AG04450 (cell line): Measurements from ENCODE around the gene PTCD1. TPM values are rescaled to one million over a fixed set of nuclear protein-coding genes. Genes with fewer than 3 reads are reported as not detected.

ENCODE experiments used
- CTCF ChIA-PET: fragments of 300-600, 350-600 bp; formaldehyde crosslinking; extraction: SDS; loops from one replicate; lab custom pipeline; 2022; ENCODE audit warnings: antibody characterized with exemption, inconsistent platforms; lab: Charles Lee
- POLR2A ChIA-PET: fragments of 350-600 bp; formaldehyde crosslinking; extraction: SDS; loops from one replicate; lab custom pipeline; 2021; ENCODE audit warnings: antibody characterized with exemption, inconsistent platforms; lab: Yijun Ruan, JAX
- DNase-seq: peaks from one replicate; pipeline ENCODE4 v3.0.0-alpha.2; 2011; ENCODE audit warnings: low read depth, low spot score
- H3K27ac ChIP-seq: one replicate; pipeline ENCODE4 v1.5.1; 2012; ENCODE audit warnings: low read depth, low read length, control low read depth
- H3K27me3 ChIP-seq: one replicate; pipeline ENCODE4 v1.6.0; 2012; ENCODE audit warnings: low read length; ENCODE audit not compliant: control insufficient read depth, insufficient read depth
- H3K4me3 ChIP-seq: 2 replicates; pipeline ENCODE4 v1.5.1; 2011; ENCODE audit warnings: mild to moderate bottlenecking, low read depth, low read length, control low read depth
- H3K9me3 ChIP-seq: 2 replicates; pipeline ENCODE4 v1.5.1; 2012; ENCODE audit warnings: low read length; ENCODE audit not compliant: control insufficient read depth, insufficient read depth
- polyA plus RNA-seq: library from polyadenylated mRNA; depleted of rRNA; stranded (reverse); fragments of >200 nt; gene quantifications from 2 replicates; pipeline ENCODE4 v1.2.3, GENCODE V29; 2011
- TF ChIP-seq, protein P1 (sequence below): IDR thresholded peaks from 2 replicates; pipeline ENCODE4 v1.5.1; 2011; ENCODE audit warnings: low read depth, low read length, control low read depth, inconsistent platforms

PTCD1 gene
- polyA plus RNA-seq, 1 experiment = 2.7 TPM

DNA sequence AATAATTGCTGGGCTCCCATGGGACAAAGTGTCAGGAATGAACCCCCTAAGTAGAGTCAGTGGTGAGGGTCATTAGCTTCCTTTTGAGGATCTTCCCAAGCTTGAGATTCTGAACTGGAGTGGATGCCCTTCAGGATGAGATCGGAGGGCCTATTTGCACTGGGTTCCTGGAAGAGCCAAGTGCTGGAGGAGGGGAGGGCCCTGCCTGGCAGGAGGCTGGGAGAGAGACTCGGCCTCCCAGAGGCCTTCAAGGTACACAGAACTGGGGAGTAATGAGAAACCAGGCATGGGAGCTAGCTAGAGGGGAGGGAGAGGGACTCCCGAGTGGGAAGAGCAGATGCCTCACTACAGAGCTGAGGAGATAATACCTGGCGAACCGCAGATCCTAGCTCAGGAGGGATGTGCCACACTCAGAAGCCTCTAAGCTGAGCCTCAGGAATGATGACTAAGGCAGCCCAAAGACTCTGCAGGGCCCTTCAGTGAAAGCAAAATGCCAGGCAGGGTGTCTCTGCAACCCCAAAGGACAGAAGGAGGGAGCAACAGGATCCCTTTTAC lies 39.6 kb downstream of the PTCD1 start:
- Histone ChIP-seq H3K27me3 (no peaks in the 10 kb centered on the region), H3K9me3 (no peaks in the 10 kb centered on the region), H3K27ac (no peak overlapping the region), H3K4me3 (no peak overlapping the region)
- TF ChIP-seq, protein P1, sequence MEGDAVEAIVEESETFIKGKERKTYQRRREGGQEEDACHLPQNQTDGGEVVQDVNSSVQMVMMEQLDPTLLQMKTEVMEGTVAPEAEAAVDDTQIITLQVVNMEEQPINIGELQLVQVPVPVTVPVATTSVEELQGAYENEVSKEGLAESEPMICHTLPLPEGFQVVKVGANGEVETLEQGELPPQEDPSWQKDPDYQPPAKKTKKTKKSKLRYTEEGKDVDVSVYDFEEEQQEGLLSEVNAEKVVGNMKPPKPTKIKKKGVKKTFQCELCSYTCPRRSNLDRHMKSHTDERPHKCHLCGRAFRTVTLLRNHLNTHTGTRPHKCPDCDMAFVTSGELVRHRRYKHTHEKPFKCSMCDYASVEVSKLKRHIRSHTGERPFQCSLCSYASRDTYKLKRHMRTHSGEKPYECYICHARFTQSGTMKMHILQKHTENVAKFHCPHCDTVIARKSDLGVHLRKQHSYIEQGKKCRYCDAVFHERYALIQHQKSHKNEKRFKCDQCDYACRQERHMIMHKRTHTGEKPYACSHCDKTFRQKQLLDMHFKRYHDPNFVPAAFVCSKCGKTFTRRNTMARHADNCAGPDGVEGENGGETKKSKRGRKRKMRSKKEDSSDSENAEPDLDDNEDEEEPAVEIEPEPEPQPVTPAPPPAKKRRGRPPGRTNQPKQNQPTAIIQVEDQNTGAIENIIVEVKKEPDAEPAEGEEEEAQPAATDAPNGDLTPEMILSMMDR = no peak
- no peak for DNase-seq
- ChIA-PET POLR2A (interaction anchor here (0.9 to 1.8 kb wide), 2 partner anchors 10 to 20 kb away, joined by 3 to 12 read pairs; partner anchors contain the start of genes BUD31 and PDAP1), CTCF (interaction anchor here (0.6 kb wide), 1 partner anchor 10 kb away, joined by 4 read pairs; no protein-coding TSS in a partner anchor)

DNA sequence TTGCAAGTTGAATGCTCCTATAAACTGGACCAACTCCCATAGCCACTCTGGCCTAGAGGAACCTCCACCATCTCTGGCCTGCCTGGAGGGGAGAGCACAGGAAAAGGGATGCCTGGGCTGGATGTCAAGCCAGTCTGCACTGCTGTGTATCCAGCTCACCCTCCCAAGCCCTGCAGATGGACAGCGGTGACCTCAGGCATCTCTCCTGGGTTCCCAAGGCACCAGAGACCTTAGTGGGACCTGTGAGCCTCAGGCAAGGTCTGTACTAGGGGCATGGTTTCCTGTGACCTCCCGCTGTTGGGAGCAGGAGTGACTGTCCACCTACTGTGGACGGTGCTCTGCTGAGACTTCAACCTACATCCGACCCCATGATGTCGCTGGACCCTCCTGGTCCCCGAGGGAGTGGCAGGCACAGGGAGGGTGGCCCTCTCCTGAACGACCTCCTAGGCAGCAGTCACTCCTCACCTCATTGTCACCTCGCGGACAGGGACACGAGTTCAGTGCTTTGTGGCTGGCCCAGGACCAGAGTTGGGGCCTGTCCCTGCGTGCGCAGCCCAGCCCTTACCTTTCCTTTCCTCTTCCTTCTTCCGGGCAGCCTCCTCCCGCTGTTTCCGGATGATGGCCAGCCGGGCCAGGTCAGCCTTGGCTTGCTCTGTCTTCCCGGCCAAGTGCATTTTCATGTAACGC lies 41.2 kb downstream of the PTCD1 start:
- H3K9me3 ChIP-seq = no peaks in the 10 kb centered on the region; the same call in 1 of the 2 replicates
- H3K4me3 ChIP-seq = no peak overlapping the region
- ChIA-PET POLR2A (interaction anchor here (0.8 kb wide), 1 partner anchor 11 kb away, joined by 4 read pairs; the partner anchor contains the start of genes BUD31 and PDAP1), CTCF (no interaction called here)
- H3K27me3 ChIP-seq = no peaks in the 10 kb centered on the region
- no peak for DNase-seq
- TF ChIP-seq, protein P1 = no peak
- no peak overlapping the region for H3K27ac ChIP-seq

DNA sequence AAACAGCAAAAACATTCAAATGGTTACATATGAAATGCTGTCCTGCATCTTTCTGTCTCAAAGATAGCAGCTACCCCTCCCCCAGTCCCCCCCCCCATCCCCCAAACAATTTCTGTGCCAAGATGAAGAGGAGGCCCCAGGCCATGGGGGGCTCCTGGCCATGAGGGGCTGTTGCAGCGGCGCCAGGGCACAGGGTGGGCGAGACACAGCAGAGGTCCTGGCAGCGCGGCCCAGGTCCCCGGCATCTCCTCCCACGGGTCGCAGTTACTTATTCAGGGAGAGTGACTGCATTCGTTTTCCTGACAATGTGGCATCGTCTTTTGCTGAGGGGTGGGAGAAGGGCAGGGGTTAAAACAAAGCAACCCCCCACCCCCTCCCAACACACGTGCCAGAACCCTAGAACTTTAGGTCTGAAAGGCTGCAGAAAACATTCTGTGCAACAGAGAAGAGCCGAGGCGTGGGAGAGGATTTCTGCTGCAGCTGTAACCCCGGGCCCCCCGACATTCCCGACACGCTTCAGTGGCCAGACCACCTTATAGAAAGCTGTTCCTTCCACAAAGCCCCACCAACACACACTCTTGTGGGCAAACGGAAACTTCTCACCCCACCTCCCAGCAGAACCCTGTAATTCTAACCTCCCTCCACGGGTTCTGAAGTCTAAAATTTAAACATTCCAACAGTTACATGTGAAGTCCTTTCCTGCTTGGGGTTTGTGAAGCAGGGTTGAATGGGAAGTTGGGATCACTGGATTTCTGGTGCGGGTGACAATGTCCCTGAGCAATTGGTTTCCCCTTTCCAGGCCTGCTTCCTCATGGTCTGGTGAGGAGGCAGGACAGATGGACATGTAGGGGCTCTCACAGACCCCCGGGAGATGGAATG lies 41.9 kb downstream of the PTCD1 start:
- POLR2A ChIA-PET = interaction anchor here (0.8 kb wide), 1 partner anchor 12 kb away, joined by 4 read pairs; the partner anchor contains the start of genes BUD31 and PDAP1

DNA sequence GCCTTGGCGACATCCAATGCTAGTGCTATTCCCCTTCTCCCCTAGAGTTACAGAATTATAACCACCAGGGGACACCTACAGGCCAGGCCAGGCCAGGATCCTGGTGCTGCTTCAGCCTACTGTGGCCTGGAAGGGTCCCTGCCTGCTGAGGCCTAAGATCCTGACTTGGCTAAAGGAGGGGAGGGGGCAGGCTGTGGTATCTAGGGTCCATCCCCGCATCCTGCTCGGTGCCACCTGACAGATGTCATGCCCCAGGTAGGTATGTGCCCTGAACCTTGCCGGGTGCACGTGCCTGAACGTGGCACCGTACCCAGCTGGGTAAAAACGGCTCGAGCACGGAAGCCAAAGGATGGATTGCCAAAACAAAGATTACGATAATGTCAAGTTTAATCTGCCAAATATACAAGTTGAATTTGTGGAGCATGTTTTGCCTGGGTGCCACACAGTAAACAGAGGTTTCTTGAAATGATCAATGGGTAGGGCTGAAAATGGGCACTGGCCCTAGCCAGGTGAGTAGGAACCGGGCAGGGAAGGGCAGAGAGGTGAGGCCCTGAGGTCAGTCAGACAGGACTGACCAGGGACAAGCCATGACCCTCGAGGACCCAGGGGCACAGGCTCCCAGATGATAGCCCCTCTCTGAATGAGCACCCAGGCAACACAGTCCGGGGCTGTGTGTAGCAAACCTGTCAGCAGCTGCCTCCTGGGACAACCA lies 42.8 kb downstream of the PTCD1 start:
- ChIA-PET POLR2A (no interaction called here), CTCF (no interaction called here)
- no peak for DNase-seq
- Histone ChIP-seq H3K4me3 (no peak overlapping the region), H3K27me3 (no peaks in the 10 kb centered on the region), H3K27ac (no peak overlapping the region), H3K9me3 (no peaks in the 10 kb centered on the region; the same call in 1 of the 2 replicates)
- TF ChIP-seq, protein P1 = no peak

More for the DNA sequence above, 41.9 kb downstream of the PTCD1 start:
- no peak overlapping the region for H3K4me3 ChIP-seq
- TF ChIP-seq, protein P1 = no peak
- CTCF ChIA-PET = no interaction called here
- H3K9me3 ChIP-seq = no peaks in the 10 kb centered on the region; the same call in 1 of the 2 replicates
- no peak for DNase-seq
- no peak overlapping the region for H3K27ac ChIP-seq
- no peaks in the 10 kb centered on the region for H3K27me3 ChIP-seq
